H1 (cell line): ENCODE results near the gene APBA3. TPM values are rescaled to one million over a fixed set of nuclear protein-coding genes. Genes with fewer than 3 reads are reported as not detected.

Experiments
- BRCA1 ChIP-seq: IDR thresholded peaks from 2 replicates; pipeline ENCODE4 v1.6.1; 2012; ENCODE audit warnings: low read depth, low read length, improper control_type of control experiment
- CTCF ChIP-seq, 3 experiments: IDR thresholded peaks; 1 replicate in 2 of 3; 2 replicates in 1 of 3; pipeline versions ENCODE4 v1.5.1 to v1.6.1; 2011; ENCODE audit warnings: low read length in 3 of 3, mild to moderate bottlenecking in 3 of 3, inconsistent platforms in 2 of 3, low read depth in 1 of 3, moderate library complexity in 1 of 3; ENCODE audit not compliant: insufficient read depth in 1 of 3; ENCODE audit errors: control extremely low read depth in 1 of 3
- HDAC6 ChIP-seq: IDR thresholded peaks from one replicate; pipeline ENCODE4 v1.7.1; 2012; ENCODE audit warnings: low read depth, mild to moderate bottlenecking, inconsistent platforms, low read length, moderate library complexity
- JUN ChIP-seq: IDR thresholded peaks from 2 replicates; pipeline ENCODE4 v1.6.1; 2011; ENCODE audit warnings: low read depth, mild to moderate bottlenecking, improper control_type of control experiment, low read length
- NANOG ChIP-seq: IDR thresholded peaks from 2 replicates; pipeline ENCODE4 v1.6.1; 2011; ENCODE audit warnings: low read length, low read depth, mild to moderate bottlenecking, inconsistent platforms; ENCODE audit not compliant: insufficient read depth, poor library complexity, severe bottlenecking
- polyA plus RNA-seq, 7 experiments: library from polyadenylated mRNA; depleted of rRNA in 3 of 7; stranded (reverse) in 5 of 7; unstranded in 2 of 7; fragments of >200 nt in 5 of 7; fragments of 200-250 nt in 2 of 7; gene quantifications; 1 replicate in 5 of 7; 2 replicates in 1 of 7; 4 replicates in 1 of 7; pipeline versions ENCODE4 v1.2.1 to v1.2.3, GENCODE V29; 2011 to 2013; ENCODE audit warnings: missing spikeins in 2 of 7, mixed read lengths in 2 of 7
- total RNA-seq: library from RNA; stranded (reverse); fragmentation: NEBNext Ultra II Directional; extraction: Animal tissue kit (Norgen Biotek cat#: 25700); gene quantifications from 2 replicates; pipeline ENCODE4 v1.2.1, GENCODE V29; 2021

The APBA3 gene
- total and polyA plus RNA-seq, 2 of the 8 experiments (the other 6 are each of a cell fraction or from before 2014, with no cell fraction given), result 21.4 to 36.9 TPM

GRCh38 chr19:3761382-3762129 lies at the start of gene APBA3 (continued):
- TF ChIP-seq CTCF (IDR thresholded peaks at IDR 0.05; ENCODE audit: control extremely low read depth in 1 of 3, insufficient read depth in 1 of 3, low read depth in 1 of 3, low read length in 3 of 3), result peak; percentile 54 to 69 (median 64)
- TF ChIP-seq BRCA1, result no peak
- TF ChIP-seq JUN, result no peak
- TF ChIP-seq HDAC6, result no peak
- TF ChIP-seq NANOG, result no peak
- TF ChIP-seq, all 59 proteins: peak for 19
